ENCODE measurements around the gene PPP6R1.
A peak's percentile ranks its signal among the peaks of the same experiment; 100 is the strongest.

Gene PPP6R1

DNA sequence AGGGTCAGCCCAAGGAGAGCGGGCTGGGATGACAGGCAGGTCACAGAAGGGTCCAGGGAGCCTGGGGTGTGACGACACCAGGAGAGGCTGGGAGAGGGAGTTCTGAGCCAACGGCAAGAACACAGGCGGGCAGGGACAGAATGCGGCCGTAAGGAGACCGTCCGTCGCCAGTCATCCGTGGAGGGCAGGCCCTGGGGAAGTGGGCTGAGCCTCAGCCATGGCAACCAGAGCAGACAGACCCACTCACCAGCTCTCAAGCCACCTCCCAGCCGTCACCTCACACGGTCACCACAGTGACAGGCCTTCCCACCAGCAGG, 26.6 kb downstream of the PPP6R1 start:
- Histone ChIP-seq H3K4me1 (ENCODE audit: control insufficient read depth in 2 of 2, insufficient read depth in 1 of 2, low read depth in 1 of 2, low read length in 2 of 2) (no peaks in the 10 kb centered on the region), H3K4ac (ENCODE audit: low read length) (no peak overlapping the region), H2BK120ac (ENCODE audit: low read depth, low read length) (no peak overlapping the region), H3K4me3 (ENCODE audit: low read length in 2 of 2) (no peak overlapping the region), H2AK5ac (ENCODE audit: low read depth, low read length) (no peak overlapping the region), H3K23ac (ENCODE audit: low read depth, low read length, poor library complexity) (peak overlapping the region; percentile 35), H4K91ac (ENCODE audit: low read depth, low read length, poor library complexity) (no peak overlapping the region), H3K79me1 (ENCODE audit: low read depth, low read length) (peaks cover 3% of the 10 kb centered on the region), H3K9me3 (replicated peaks in 1 of 2; ENCODE audit: control insufficient read depth in 2 of 2, insufficient read depth in 1 of 2, low read depth in 1 of 2, low read length in 2 of 2) (peaks cover 0 to 3% of the 10 kb centered on the region in 2 donors), H3K27ac (replicated peaks; ENCODE audit: low read length) (no peak overlapping the region), H2AFZ (ENCODE audit: low read length) (no peak overlapping the region), H4K8ac (ENCODE audit: low read depth, low read length) (no peak overlapping the region), H2BK5ac (ENCODE audit: low read length) (no peak overlapping the region), H3K14ac (ENCODE audit: low read length) (no peak overlapping the region), H2BK12ac (ENCODE audit: low read length) (no peak overlapping the region), H3K36me3 (replicated peaks in 1 of 2; ENCODE audit: control insufficient read depth in 2 of 2, insufficient read depth in 2 of 2, low read length in 2 of 2) (peaks cover 48 to 92% of the 10 kb centered on the region in 2 donors), H2BK15ac (ENCODE audit: low read length) (no peak overlapping the region), H3K27me3 (ENCODE audit: control insufficient read depth in 3 of 3, insufficient read depth in 3 of 3, low read depth in 1 of 3, low read length in 3 of 3) (no peaks in the 10 kb centered on the region), H3K4me2 (ENCODE audit: insufficient read depth, low read length, poor library complexity, severe bottlenecking) (no peak overlapping the region), H3K9ac (ENCODE audit: low read depth, low read length, poor library complexity) (no peak overlapping the region), H3K18ac (ENCODE audit: low read length) (no peak overlapping the region)
- no peak for DNase-seq (ENCODE audit: low spot score)
- no CpG with 5 or more reads among the region's 12 CpGs for WGBS, 2 donors (ENCODE audit: extremely low coverage in 2 of 2, insufficient read length in 2 of 2, insufficient replicate concordance in 1 of 2)

GRCh38 chr19:55231391-55232285, 27.2 kb downstream of the PPP6R1 start:
- no peak overlapping the region for H3K4me2 ChIP-seq (ENCODE audit: insufficient read depth, low read length, poor library complexity, severe bottlenecking)
- peaks cover 5% of the 10 kb centered on the region for H3K79me1 ChIP-seq (ENCODE audit: low read depth, low read length)
- no peaks in the 10 kb centered on the region for H3K9me3 ChIP-seq (replicated peaks in 1 of 2; ENCODE audit: control insufficient read depth in 2 of 2, insufficient read depth in 1 of 2, low read depth in 1 of 2, low read length in 2 of 2)
- no CpG with 5 or more reads among the region's 30 CpGs for WGBS, 2 donors (ENCODE audit: extremely low coverage in 2 of 2, insufficient read length in 2 of 2, insufficient replicate concordance in 1 of 2)
- no peak overlapping the region for H3K18ac ChIP-seq (ENCODE audit: low read length)
- peaks cover 44 to 92% of the 10 kb centered on the region in 2 donors for H3K36me3 ChIP-seq (replicated peaks in 1 of 2; ENCODE audit: control insufficient read depth in 2 of 2, insufficient read depth in 2 of 2, low read length in 2 of 2)
- no peak overlapping the region for H3K4me3 ChIP-seq (ENCODE audit: low read length in 2 of 2)
- H2BK12ac ChIP-seq (ENCODE audit: low read length), result no peak overlapping the region
- H3K14ac ChIP-seq (ENCODE audit: low read length), result no peak overlapping the region
- no peaks in the 10 kb centered on the region for H3K4me1 ChIP-seq (ENCODE audit: control insufficient read depth in 2 of 2, insufficient read depth in 1 of 2, low read depth in 1 of 2, low read length in 2 of 2)
- H2BK5ac ChIP-seq (ENCODE audit: low read length), result no peak overlapping the region
- no peak overlapping the region for H3K9ac ChIP-seq (ENCODE audit: low read depth, low read length, poor library complexity)
- no peaks in the 10 kb centered on the region for H3K27me3 ChIP-seq (ENCODE audit: control insufficient read depth in 3 of 3, insufficient read depth in 3 of 3, low read depth in 1 of 3, low read length in 3 of 3)
- H2BK15ac ChIP-seq (ENCODE audit: low read length), result no peak overlapping the region
- H4K8ac ChIP-seq (ENCODE audit: low read depth, low read length), result no peak overlapping the region
- no peak for DNase-seq (ENCODE audit: low spot score)
- no peak overlapping the region for H2AFZ ChIP-seq (ENCODE audit: low read length)
- H4K91ac ChIP-seq (ENCODE audit: low read depth, low read length, poor library complexity), result no peak overlapping the region
- no peak overlapping the region for H3K27ac ChIP-seq (replicated peaks; ENCODE audit: low read length)
- no peak overlapping the region for H2BK120ac ChIP-seq (ENCODE audit: low read depth, low read length)
- H3K23ac ChIP-seq (ENCODE audit: low read depth, low read length, poor library complexity), result peak overlapping the region; percentile 35
- no peak overlapping the region for H3K4ac ChIP-seq (ENCODE audit: low read length)
- H2AK5ac ChIP-seq (ENCODE audit: low read depth, low read length), result no peak overlapping the region

- H3K23ac ChIP-seq (ENCODE audit: low read depth, low read length, poor library complexity), result no peak overlapping the region
- no peak overlapping the region for H3K18ac ChIP-seq (ENCODE audit: low read length)
- no peaks in the 10 kb centered on the region for H3K4me1 ChIP-seq (ENCODE audit: control insufficient read depth in 2 of 2, insufficient read depth in 1 of 2, low read depth in 1 of 2, low read length in 2 of 2)
- no peak overlapping the region for H4K8ac ChIP-seq (ENCODE audit: low read depth, low read length)
- no peak overlapping the region for H4K91ac ChIP-seq (ENCODE audit: low read depth, low read length, poor library complexity)
- no peak overlapping the region for H2BK12ac ChIP-seq (ENCODE audit: low read length)
- no peak overlapping the region for H3K14ac ChIP-seq (ENCODE audit: low read length)
- H2BK15ac ChIP-seq (ENCODE audit: low read length), result no peak overlapping the region
- H3K27ac ChIP-seq (replicated peaks; ENCODE audit: low read length), result no peak overlapping the region
- no peak overlapping the region for H2BK5ac ChIP-seq (ENCODE audit: low read length)
- H2AK5ac ChIP-seq (ENCODE audit: low read depth, low read length), result no peak overlapping the region
- H3K4me2 ChIP-seq (ENCODE audit: insufficient read depth, low read length, poor library complexity, severe bottlenecking), result no peak overlapping the region
- H3K79me1 ChIP-seq (ENCODE audit: low read depth, low read length), result peaks cover 5% of the 10 kb centered on the region
- no peak overlapping the region for H2BK120ac ChIP-seq (ENCODE audit: low read depth, low read length)
- WGBS, 2 donors (ENCODE audit: extremely low coverage in 2 of 2, insufficient read length in 2 of 2, insufficient replicate concordance in 1 of 2), result no CpG with 5 or more reads among the region's 13 CpGs
- H3K36me3 ChIP-seq (replicated peaks in 1 of 2; ENCODE audit: control insufficient read depth in 2 of 2, insufficient read depth in 2 of 2, low read length in 2 of 2), result peaks cover 40 to 91% of the 10 kb centered on the region in 2 donors
- H3K4me3 ChIP-seq (ENCODE audit: low read length in 2 of 2), result no peak overlapping the region
- peak overlapping the region; percentile 50 for H3K9ac ChIP-seq (ENCODE audit: low read depth, low read length, poor library complexity)
- no peak overlapping the region for H3K4ac ChIP-seq (ENCODE audit: low read length)
- no peaks in the 10 kb centered on the region for H3K27me3 ChIP-seq (ENCODE audit: control insufficient read depth in 3 of 3, insufficient read depth in 3 of 3, low read depth in 1 of 3, low read length in 3 of 3)
- no peak overlapping the region for H2AFZ ChIP-seq (ENCODE audit: low read length)
- H3K9me3 ChIP-seq (replicated peaks in 1 of 2; ENCODE audit: control insufficient read depth in 2 of 2, insufficient read depth in 1 of 2, low read depth in 1 of 2, low read length in 2 of 2), result no peaks in the 10 kb centered on the region
- no peak for DNase-seq (ENCODE audit: low spot score)
Observed at GRCh38 chr19:55230780-55231179, 28.0 kb downstream of the PPP6R1 start.

- Histone ChIP-seq H3K9me3 (replicated peaks in 1 of 2; ENCODE audit: control insufficient read depth in 2 of 2, insufficient read depth in 1 of 2, low read depth in 1 of 2, low read length in 2 of 2) (no peaks in the 10 kb centered on the region), H2BK15ac (ENCODE audit: low read length) (no peak overlapping the region), H3K27ac (replicated peaks; ENCODE audit: low read length) (no peak overlapping the region), H4K91ac (ENCODE audit: low read depth, low read length, poor library complexity) (no peak overlapping the region), H4K8ac (ENCODE audit: low read depth, low read length) (no peak overlapping the region), H3K4me1 (ENCODE audit: control insufficient read depth in 2 of 2, insufficient read depth in 1 of 2, low read depth in 1 of 2, low read length in 2 of 2) (peaks cover 0 to under 1% of the 10 kb centered on the region in 2 donors), H2BK12ac (ENCODE audit: low read length) (no peak overlapping the region), H3K23ac (ENCODE audit: low read depth, low read length, poor library complexity) (no peak overlapping the region), H3K4ac (ENCODE audit: low read length) (no peak overlapping the region), H3K79me1 (ENCODE audit: low read depth, low read length) (peaks cover 5% of the 10 kb centered on the region), H3K4me3 (ENCODE audit: low read length in 2 of 2) (no peak overlapping the region), H3K36me3 (replicated peaks in 1 of 2; ENCODE audit: control insufficient read depth in 2 of 2, insufficient read depth in 2 of 2, low read length in 2 of 2) (peaks cover 39 to 93% of the 10 kb centered on the region in 2 donors), H3K27me3 (ENCODE audit: control insufficient read depth in 3 of 3, insufficient read depth in 3 of 3, low read depth in 1 of 3, low read length in 3 of 3) (no peaks in the 10 kb centered on the region), H3K9ac (ENCODE audit: low read depth, low read length, poor library complexity) (no peak overlapping the region), H2BK120ac (ENCODE audit: low read depth, low read length) (no peak overlapping the region), H2AK5ac (ENCODE audit: low read depth, low read length) (no peak overlapping the region), H3K4me2 (ENCODE audit: insufficient read depth, low read length, poor library complexity, severe bottlenecking) (no peak overlapping the region), H3K14ac (ENCODE audit: low read length) (no peak overlapping the region), H3K18ac (ENCODE audit: low read length) (no peak overlapping the region), H2AFZ (ENCODE audit: low read length) (no peak overlapping the region), H2BK5ac (ENCODE audit: low read length) (no peak overlapping the region)
- no peak for DNase-seq (ENCODE audit: low spot score)
- WGBS, 2 donors (ENCODE audit: extremely low coverage in 2 of 2, insufficient read length in 2 of 2, insufficient replicate concordance in 1 of 2), result no CpG with 5 or more reads among the region's 13 CpGs
Observed at GRCh38 chr19:55230329-55230728, 28.5 kb downstream of the PPP6R1 start.
